CD4-positive, alpha-beta T cell treated with Interleukin-17A for 1 hour (primary cell): ENCODE measurements around the gene ZNF385D.
"Not testable (repeated sequence)": the region's sequence is repeated elsewhere in the genome, so short reads cannot be mapped to it uniquely, and the experiment has no call there.

Source experiments
- DNase-seq: peaks from one replicate; pipeline ENCODE4 v3.0.0-alpha.2; 2020

Gene ZNF385D

GRCh38 chr3:21505711-21506460, 245.1 kb downstream of the ZNF385D start:
- DNase-seq: no peak

GRCh38 chr3:21502656-21503055, 248.4 kb downstream of the ZNF385D start:
- DNase-seq: no peak

GRCh38 chr3:21500834-21501233, 250.2 kb downstream of the ZNF385D start:
- DNase-seq: no peak

GRCh38 chr3:21490671-21491070, 260.3 kb downstream of the ZNF385D start:
- not testable (repeated sequence) for DNase-seq

GRCh38 chr3:21487520-21487919, 263.5 kb downstream of the ZNF385D start:
- no peak for DNase-seq

GRCh38 chr3:21486024-21486935, 264.7 kb downstream of the ZNF385D start:
- not testable (repeated sequence) for DNase-seq

- no peak for DNase-seq
Measured at GRCh38 chr3:21484828-21485144, 266.2 kb downstream of the ZNF385D start.

- no peak for DNase-seq
Measured at GRCh38 chr3:21484057-21484827, 266.8 kb downstream of the ZNF385D start.

GRCh38 chr3:21481991-21482390, 269.0 kb downstream of the ZNF385D start:
- DNase-seq: no peak

GRCh38 chr3:21477541-21478288, 273.3 kb downstream of the ZNF385D start:
- no peak for DNase-seq

GRCh38 chr3:21466476-21466875, 284.5 kb downstream of the ZNF385D start:
- DNase-seq: no peak

- DNase-seq: no peak
Measured at GRCh38 chr3:21464746-21465145, 286.3 kb downstream of the ZNF385D start.

- no peak for DNase-seq
Measured at GRCh38 chr3:21463319-21463718, 287.7 kb downstream of the ZNF385D start.

GRCh38 chr3:21462141-21462540, 288.9 kb downstream of the ZNF385D start:
- no peak for DNase-seq

- no peak for DNase-seq
Measured at GRCh38 chr3:21457084-21457483, 293.9 kb downstream of the ZNF385D start.

GRCh38 chr3:21449738-21450137, 301.3 kb downstream of the ZNF385D start:
- no peak for DNase-seq

GRCh38 chr3:21447476-21448151, 303.4 kb downstream of the ZNF385D start:
- no peak for DNase-seq

GRCh38 chr3:21446945-21447475, 304.0 kb downstream of the ZNF385D start:
- DNase-seq: no peak

- no peak for DNase-seq
Measured at GRCh38 chr3:21446027-21446426, 305.0 kb downstream of the ZNF385D start.

- no peak for DNase-seq
Measured at GRCh38 chr3:21441821-21442220, 309.2 kb downstream of the ZNF385D start.

- no peak for DNase-seq
Measured at GRCh38 chr3:21436835-21437234, 314.2 kb downstream of the ZNF385D start.

- no peak for DNase-seq
Measured at GRCh38 chr3:21435871-21436270, 315.1 kb downstream of the ZNF385D start.
